Calu3 (cell line): ENCODE measurements around the gene CACNA1G. TPM values are rescaled to one million over a fixed set of nuclear protein-coding genes. Genes with fewer than 3 reads are reported as not detected.

ENCODE experiments used
- BruUV-seq: library from RNA; stranded (reverse); fragments of 400-500 nt; replicated peaks from 2 replicates; lab custom pipeline; 2021; lab: Mats Ljungman, UMichigan
- CTCF ChIA-PET: fragments of 300-600 bp; sonication (Branson Sonifier 250); formaldehyde crosslinking; loops from one replicate; lab custom pipeline; 2022; ENCODE audit warnings: antibody characterized with exemption; lab: Charles Lee
- DNase-seq: peaks from one replicate; pipeline ENCODE4 v3.0.0; 2022
- H3K27ac Mint-ChIP-seq: one replicate; pipeline ENCODE4 v1.8.0; 2022; ENCODE audit warnings: mixed read lengths; ENCODE audit not compliant: unreplicated experiment
- H3K27me3 Mint-ChIP-seq: one replicate; pipeline ENCODE4 v1.8.0; 2022; ENCODE audit warnings: mixed read lengths; ENCODE audit not compliant: unreplicated experiment
- H3K36me3 Mint-ChIP-seq: one replicate; pipeline ENCODE4 v1.8.0; 2022; ENCODE audit warnings: mild to moderate bottlenecking, moderate library complexity, mixed read lengths; ENCODE audit not compliant: insufficient read depth, unreplicated experiment
- H3K4me1 Mint-ChIP-seq: one replicate; pipeline ENCODE4 v1.8.0; 2022; ENCODE audit warnings: mild to moderate bottlenecking, low read depth, mixed read lengths; ENCODE audit not compliant: unreplicated experiment
- H3K4me3 Mint-ChIP-seq: one replicate; pipeline ENCODE4 v1.8.0; 2022; ENCODE audit warnings: mild to moderate bottlenecking, low read depth, moderate library complexity, mixed read lengths; ENCODE audit not compliant: unreplicated experiment
- H3K9me3 Mint-ChIP-seq: one replicate; pipeline ENCODE4 v1.8.0; 2022; ENCODE audit warnings: low read depth, mixed read lengths; ENCODE audit not compliant: unreplicated experiment
- intact Hi-C: fragments of 100-400 bp; cut with micrococcal nuclease; formaldehyde crosslinking; loops from one replicate; pipeline ENCODE4 v1.10.0; 2022; ENCODE audit not compliant: unreplicated experiment
- total RNA-seq: library from RNA; stranded (reverse); gene quantifications from 2 replicates; pipeline ENCODE4 v1.2.3, GENCODE V29; 2022
- TF ChIP-seq, protein P1 (sequence below): fragments of 200-600 bp; IDR thresholded peaks from one replicate; pipeline ENCODE4 v1.8.0; 2022; ENCODE audit warnings: antibody characterized with exemption; ENCODE audit not compliant: unreplicated experiment

Gene CACNA1G
- total RNA-seq, 1 experiment from 2014 or later: not detected

DNA sequence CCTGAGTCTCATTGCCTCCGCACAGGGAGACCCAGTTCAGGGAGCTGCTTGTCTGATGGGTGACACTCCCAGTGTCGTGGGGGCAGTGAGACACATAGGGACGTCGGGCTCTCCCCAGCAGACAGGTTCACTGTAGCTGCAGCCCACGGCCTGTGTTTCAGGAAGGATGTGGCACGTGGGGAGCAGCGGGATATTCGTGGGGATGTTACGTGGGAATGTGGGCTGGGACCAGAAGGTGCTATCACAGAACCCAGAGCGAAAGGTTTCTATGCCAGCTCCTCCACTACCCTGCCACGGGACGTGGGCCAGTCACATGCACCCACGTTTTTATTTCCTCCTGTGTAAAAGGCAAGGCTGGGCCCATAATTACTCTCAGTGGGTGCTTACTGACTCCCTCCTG, 16.3 kb downstream of the CACNA1G start:
- Mint-ChIP-seq H3K9me3 (no peaks in the 10 kb centered on the region), H3K27me3 (peaks cover 86% of the 10 kb centered on the region), H3K4me1 (no peaks in the 10 kb centered on the region), H3K36me3 (no peaks in the 10 kb centered on the region), H3K4me3 (no peak overlapping the region), H3K27ac (no peak overlapping the region)
- DNase-seq: no peak
- TF ChIP-seq, protein P1, sequence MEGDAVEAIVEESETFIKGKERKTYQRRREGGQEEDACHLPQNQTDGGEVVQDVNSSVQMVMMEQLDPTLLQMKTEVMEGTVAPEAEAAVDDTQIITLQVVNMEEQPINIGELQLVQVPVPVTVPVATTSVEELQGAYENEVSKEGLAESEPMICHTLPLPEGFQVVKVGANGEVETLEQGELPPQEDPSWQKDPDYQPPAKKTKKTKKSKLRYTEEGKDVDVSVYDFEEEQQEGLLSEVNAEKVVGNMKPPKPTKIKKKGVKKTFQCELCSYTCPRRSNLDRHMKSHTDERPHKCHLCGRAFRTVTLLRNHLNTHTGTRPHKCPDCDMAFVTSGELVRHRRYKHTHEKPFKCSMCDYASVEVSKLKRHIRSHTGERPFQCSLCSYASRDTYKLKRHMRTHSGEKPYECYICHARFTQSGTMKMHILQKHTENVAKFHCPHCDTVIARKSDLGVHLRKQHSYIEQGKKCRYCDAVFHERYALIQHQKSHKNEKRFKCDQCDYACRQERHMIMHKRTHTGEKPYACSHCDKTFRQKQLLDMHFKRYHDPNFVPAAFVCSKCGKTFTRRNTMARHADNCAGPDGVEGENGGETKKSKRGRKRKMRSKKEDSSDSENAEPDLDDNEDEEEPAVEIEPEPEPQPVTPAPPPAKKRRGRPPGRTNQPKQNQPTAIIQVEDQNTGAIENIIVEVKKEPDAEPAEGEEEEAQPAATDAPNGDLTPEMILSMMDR: no peak
- CTCF ChIA-PET: interaction anchor here (0.9 to 1.4 kb wide), 2 partner anchors 10 to 16 kb away, joined by 3 read pairs; partner anchors contain the start of gene CACNA1G
- no TSS peak for BruUV-seq
- intact Hi-C loops: no loop called here

DNA sequence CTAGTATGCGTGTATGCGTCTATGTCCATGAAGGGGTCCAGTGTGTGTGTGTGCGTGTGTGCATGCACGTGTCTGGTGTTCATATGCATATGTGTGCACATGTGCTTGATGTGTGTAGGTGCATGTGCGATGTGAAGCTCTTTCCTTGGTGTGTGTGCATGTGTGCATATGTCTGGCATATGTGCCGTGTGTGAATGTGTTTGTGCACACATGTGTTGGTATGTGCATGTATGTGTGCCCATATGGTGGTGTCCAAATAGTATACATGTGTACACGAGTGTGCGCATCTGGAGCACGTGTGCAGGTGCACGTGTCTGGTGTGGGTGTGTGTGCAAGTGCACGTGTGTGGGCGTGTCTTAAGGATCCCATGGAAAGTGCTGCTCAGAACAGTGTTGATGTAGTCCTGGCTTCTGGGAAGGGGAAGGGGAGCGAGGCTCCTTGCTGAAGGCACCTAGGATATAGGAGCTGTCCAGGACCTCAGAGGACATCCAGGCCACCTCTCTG, 17.0 kb downstream of the CACNA1G start:
- BruUV-seq: no TSS peak
- peaks cover 86% of the 10 kb centered on the region for H3K27me3 Mint-ChIP-seq
- no peak overlapping the region for H3K27ac Mint-ChIP-seq
- no peaks in the 10 kb centered on the region for H3K9me3 Mint-ChIP-seq
- TF ChIP-seq, protein P1: no peak
- H3K4me3 Mint-ChIP-seq: no peak overlapping the region
- H3K36me3 Mint-ChIP-seq: no peaks in the 10 kb centered on the region
- H3K4me1 Mint-ChIP-seq: no peaks in the 10 kb centered on the region
- intact Hi-C loops: no loop called here
- no peak for DNase-seq
- CTCF ChIA-PET: interaction anchor here (0.9 to 1.0 kb wide), 2 partner anchors 17 to 46 kb away, joined by 3 to 5 read pairs; partner anchors contain the start of gene CACNA1G

DNA sequence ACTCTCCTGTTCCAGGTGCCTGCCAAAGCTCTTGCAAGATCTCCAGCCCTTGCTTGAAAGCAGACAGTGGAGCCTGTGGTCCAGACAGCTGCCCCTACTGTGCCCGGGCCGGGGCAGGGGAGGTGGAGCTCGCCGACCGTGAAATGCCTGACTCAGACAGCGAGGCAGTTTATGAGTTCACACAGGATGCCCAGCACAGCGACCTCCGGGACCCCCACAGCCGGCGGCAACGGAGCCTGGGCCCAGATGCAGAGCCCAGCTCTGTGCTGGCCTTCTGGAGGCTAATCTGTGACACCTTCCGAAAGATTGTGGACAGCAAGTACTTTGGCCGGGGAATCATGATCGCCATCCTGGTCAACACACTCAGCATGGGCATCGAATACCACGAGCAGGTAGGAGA, 17.7 kb downstream of the CACNA1G start:
- H3K4me1 Mint-ChIP-seq: no peaks in the 10 kb centered on the region
- H3K4me3 Mint-ChIP-seq: no peak overlapping the region
- CTCF ChIA-PET: interaction anchor here (1.0 kb wide), 1 partner anchor 45 kb away, joined by 5 read pairs; no protein-coding TSS in a partner anchor
- no peak for DNase-seq
- BruUV-seq: no TSS peak
- TF ChIP-seq, protein P1: no peak
- no peaks in the 10 kb centered on the region for H3K36me3 Mint-ChIP-seq
- H3K9me3 Mint-ChIP-seq: no peaks in the 10 kb centered on the region
- H3K27me3 Mint-ChIP-seq: peaks cover 86% of the 10 kb centered on the region
- H3K27ac Mint-ChIP-seq: no peak overlapping the region
- intact Hi-C loops: no loop called here

DNA sequence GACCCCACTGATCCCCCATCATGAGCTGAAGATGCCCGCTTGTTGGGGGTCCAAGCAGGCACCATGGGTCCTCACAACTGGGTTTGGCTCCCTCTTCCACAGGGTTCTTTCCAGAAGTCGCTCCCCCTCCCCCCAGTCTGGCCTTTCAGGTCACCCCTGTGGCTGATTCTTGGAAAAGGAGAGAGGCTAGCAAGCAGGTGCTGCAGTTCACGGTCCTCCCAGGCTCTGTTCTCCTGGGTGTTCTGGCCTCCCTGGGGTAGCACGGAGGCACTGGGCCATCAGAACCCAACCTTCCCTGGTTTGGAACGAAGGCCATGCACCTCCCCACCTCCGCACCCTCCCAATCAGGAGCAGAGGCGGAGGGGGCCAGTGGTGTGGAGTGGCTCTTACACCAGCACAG, 18.9 kb downstream of the CACNA1G start:
- no TSS peak for BruUV-seq
- CTCF ChIA-PET: no interaction called here
- H3K27me3 Mint-ChIP-seq: peaks cover 86% of the 10 kb centered on the region

More for the DNA sequence above, 18.9 kb downstream of the CACNA1G start:
- intact Hi-C loops: no loop called here
- no peaks in the 10 kb centered on the region for H3K9me3 Mint-ChIP-seq
- no peak overlapping the region for H3K27ac Mint-ChIP-seq
- TF ChIP-seq, protein P1: no peak
- no peak for DNase-seq
- H3K36me3 Mint-ChIP-seq: no peaks in the 10 kb centered on the region
- no peaks in the 10 kb centered on the region for H3K4me1 Mint-ChIP-seq
- no peak overlapping the region for H3K4me3 Mint-ChIP-seq
